Peyer's patch (tissue), 4 donors: Measurements from ENCODE around the gene ZC3H18. TPM values are rescaled to one million over a fixed set of nuclear protein-coding genes. Genes with fewer than 3 reads are reported as not detected.

Source experiments
- DNase-seq, 3 donors: peaks; one replicate each; pipeline ENCODE4 v3.0.0-alpha.2; 2017 to 2019
- H3K27ac ChIP-seq, 4 donors: fragments of 200-600 bp; sonication (generic); one replicate each; pipeline ENCODE4 v1.5.1; 2016 to 2019
- H3K27me3 ChIP-seq, 2 donors: fragments of 200-600 bp; sonication (generic); one replicate each; pipeline ENCODE4 v1.5.1; 2019
- H3K36me3 ChIP-seq, 3 donors: fragments of 200-600 bp; sonication (generic); one replicate each; pipeline ENCODE4 v1.5.1; 2016 to 2019
- H3K4me1 ChIP-seq, 4 donors: fragments of 200-600 bp; sonication (generic); one replicate each; pipeline ENCODE4 v1.5.1; 2016 to 2019
- H3K4me3 ChIP-seq, 4 donors: fragments of 200-600 bp; sonication (generic); 1 replicate in 3 of 4; 2 replicates in 1 of 4; pipeline ENCODE4 v1.5.1; 2016 to 2019; ENCODE audit warnings: mild to moderate bottlenecking in 1 of 4
- H3K9me3 ChIP-seq, 4 donors: fragments of 200-600 bp; sonication (generic); one replicate each; pipeline ENCODE4 v1.5.1; 2016 to 2019; ENCODE audit warnings: mild to moderate bottlenecking in 1 of 4
- CTCF ChIP-seq, 6 experiments: fragments of 450-650 bp in 4 of 6; fragments of 200-600 bp in 2 of 6; sonication (generic) in 1 of 6; IDR thresholded peaks; one replicate each; pipeline ENCODE4 v1.5.1; 2017 to 2019; ENCODE audit warnings: antibody characterized with exemption in 6 of 6, mild to moderate bottlenecking in 3 of 6, moderate library complexity in 1 of 6
- POLR2A ChIP-seq, 2 donors: fragments of 450-650 bp; IDR thresholded peaks; one replicate each; pipeline ENCODE4 v1.5.1; 2017; ENCODE audit warnings: antibody characterized with exemption in 2 of 2, mild to moderate bottlenecking in 2 of 2, moderate library complexity in 2 of 2
- total RNA-seq, 4 donors: library from RNA; depleted of rRNA; stranded (reverse); fragments of >200 nt; gene quantifications; one replicate each; pipeline ENCODE4 v1.1.0, GENCODE V29; 2016

ZC3H18 gene
- total RNA-seq, 4 donors from 2014 or later = 22.8 to 47.0 (median 32.9) TPM

- no peaks in the 10 kb centered on the region for H3K36me3 ChIP-seq
- DNase-seq = no peak
- TF ChIP-seq CTCF (IDR thresholded peaks at IDR 0.05) = no peak
- no peak for TF ChIP-seq POLR2A (IDR thresholded peaks at IDR 0.05)
- H3K27ac ChIP-seq = no peak overlapping the region
- no peaks in the 10 kb centered on the region for H3K27me3 ChIP-seq
- H3K9me3 ChIP-seq = no peaks in the 10 kb centered on the region
- H3K4me3 ChIP-seq = no peak overlapping the region
- H3K4me1 ChIP-seq = no peaks in the 10 kb centered on the region
Observed at GRCh38 chr16:88549671-88550245, 20.4 kb upstream of the ZC3H18 start.

- no peak overlapping the region for H3K27ac ChIP-seq
- H3K4me1 ChIP-seq = no peaks in the 10 kb centered on the region
- H3K36me3 ChIP-seq = no peaks in the 10 kb centered on the region
- no peak overlapping the region for H3K4me3 ChIP-seq
- no peaks in the 10 kb centered on the region for H3K9me3 ChIP-seq
- no peak for DNase-seq
- no peaks in the 10 kb centered on the region for H3K27me3 ChIP-seq
- TF ChIP-seq POLR2A (IDR thresholded peaks at IDR 0.05) (no peak), CTCF (IDR thresholded peaks at IDR 0.05) (no peak)
Observed at GRCh38 chr16:88550246-88550661, 19.9 kb upstream of the ZC3H18 start.

GRCh38 chr16:88552166-88552565 lies 18.0 kb upstream of the ZC3H18 start:
- DNase-seq = no peak
- TF ChIP-seq POLR2A (IDR thresholded peaks at IDR 0.05) (no peak), CTCF (IDR thresholded peaks at IDR 0.05) (no peak)
- H3K4me1 ChIP-seq = no peaks in the 10 kb centered on the region
- peaks cover 0 to 8% (median 0%) of the 10 kb centered on the region in 4 donors for H3K9me3 ChIP-seq
- no peak overlapping the region for H3K27ac ChIP-seq
- no peaks in the 10 kb centered on the region for H3K36me3 ChIP-seq
- no peak overlapping the region for H3K4me3 ChIP-seq
- H3K27me3 ChIP-seq = no peaks in the 10 kb centered on the region

- Histone ChIP-seq H3K4me3 (no peak overlapping the region), H3K36me3 (no peaks in the 10 kb centered on the region), H3K27ac (no peak overlapping the region), H3K4me1 (no peaks in the 10 kb centered on the region), H3K27me3 (no peaks in the 10 kb centered on the region), H3K9me3 (peaks cover 0 to 8% (median 0%) of the 10 kb centered on the region in 4 donors)
- TF ChIP-seq CTCF (IDR thresholded peaks at IDR 0.05) (no peak), POLR2A (IDR thresholded peaks at IDR 0.05) (no peak)
- DNase-seq = no peak
Observed at GRCh38 chr16:88552815-88553214, 17.4 kb upstream of the ZC3H18 start.

GRCh38 chr16:88553739-88554138 lies 16.5 kb upstream of the ZC3H18 start:
- no peak overlapping the region for H3K27ac ChIP-seq
- DNase-seq = no peak
- H3K9me3 ChIP-seq = peaks cover 0 to 8% (median 0%) of the 10 kb centered on the region in 4 donors

More at GRCh38 chr16:88553739-88554138, 16.5 kb upstream of the ZC3H18 start:
- Histone ChIP-seq H3K4me1 (peaks cover 0 to 2% (median 0%) of the 10 kb centered on the region in 4 donors), H3K36me3 (no peaks in the 10 kb centered on the region), H3K27me3 (no peaks in the 10 kb centered on the region), H3K4me3 (no peak overlapping the region)
- no peak for TF ChIP-seq CTCF (IDR thresholded peaks at IDR 0.05)
